Liver (tissue), 3 donors: Measurements from ENCODE around the gene SLC25A26.
"Not testable (repeated sequence)": the region's sequence is repeated elsewhere in the genome, so short reads cannot be mapped to it uniquely, and the experiment has no call there.

Experiments used
- EGR1 ChIP-seq, 2 donors: IDR thresholded peaks; 2 replicates each; pipeline ENCODE4 v1.6.1; 2016 to 2018; ENCODE audit warnings: antibody characterized with exemption in 2 of 2, low read depth in 2 of 2
- FOXA1 ChIP-seq: IDR thresholded peaks from 2 replicates; pipeline ENCODE4 v1.6.1; 2016; ENCODE audit warnings: antibody characterized with exemption
- GABPA ChIP-seq, 2 donors: IDR thresholded peaks in 1 of 2; conservative IDR thresholded peaks in 1 of 2; 2 replicates each; pipeline ENCODE4 v1.6.1; 2016; ENCODE audit warnings: antibody characterized with exemption in 2 of 2, mild to moderate bottlenecking in 1 of 2, moderate library complexity in 1 of 2
- JUND ChIP-seq, 2 donors: IDR thresholded peaks; 2 replicates each; pipeline ENCODE4 v1.6.1; 2016; ENCODE audit warnings: antibody characterized with exemption in 2 of 2
- RAD21 ChIP-seq, 2 donors: IDR thresholded peaks; 2 replicates each; pipeline ENCODE4 v1.6.1; 2016; ENCODE audit warnings: antibody characterized with exemption in 2 of 2, mild to moderate bottlenecking in 2 of 2
- YY1 ChIP-seq: IDR thresholded peaks from 2 replicates; pipeline ENCODE4 v1.6.1; 2016; ENCODE audit warnings: antibody characterized with exemption, mild to moderate bottlenecking
- TF ChIP-seq, protein P1 (sequence below): fragments of 150-350 bp; IDR thresholded peaks from 2 replicates; pipeline ENCODE4 v1.5.1; 2017; ENCODE audit warnings: improper control_type of control experiment, low read depth, low read length; ENCODE audit not compliant: missing input control
- TF ChIP-seq, protein P2 (sequence below): IDR thresholded peaks from 2 replicates; pipeline ENCODE4 v1.6.1; 2016; ENCODE audit warnings: antibody characterized with exemption
- TF ChIP-seq, protein P3 (sequence below): IDR thresholded peaks from 2 replicates; pipeline ENCODE4 v1.6.1; 2016; ENCODE audit warnings: antibody characterized with exemption, mild to moderate bottlenecking
- donor health status: healthy.
- donor health status: healthy.

DNA sequence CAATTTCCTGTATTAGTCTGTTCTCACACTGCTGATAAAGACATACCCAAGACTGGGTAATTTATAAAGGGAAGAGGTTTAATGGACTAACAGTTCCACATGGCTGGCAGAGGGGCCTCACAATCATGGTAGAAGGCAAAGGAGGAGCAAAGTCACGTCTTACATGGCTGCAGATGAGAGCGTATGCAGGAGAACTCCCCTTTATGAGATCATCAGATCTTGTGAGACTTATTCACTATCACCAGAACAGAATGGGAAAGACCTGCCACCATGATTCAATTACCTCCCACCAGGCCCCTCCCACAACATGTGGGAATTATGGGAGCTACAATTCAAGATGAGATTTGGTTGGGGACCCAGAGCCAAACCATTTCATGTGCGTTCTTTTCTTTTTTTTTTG is 5.3 kb downstream of the SLC25A26 start:
- TF ChIP-seq, protein P1, sequence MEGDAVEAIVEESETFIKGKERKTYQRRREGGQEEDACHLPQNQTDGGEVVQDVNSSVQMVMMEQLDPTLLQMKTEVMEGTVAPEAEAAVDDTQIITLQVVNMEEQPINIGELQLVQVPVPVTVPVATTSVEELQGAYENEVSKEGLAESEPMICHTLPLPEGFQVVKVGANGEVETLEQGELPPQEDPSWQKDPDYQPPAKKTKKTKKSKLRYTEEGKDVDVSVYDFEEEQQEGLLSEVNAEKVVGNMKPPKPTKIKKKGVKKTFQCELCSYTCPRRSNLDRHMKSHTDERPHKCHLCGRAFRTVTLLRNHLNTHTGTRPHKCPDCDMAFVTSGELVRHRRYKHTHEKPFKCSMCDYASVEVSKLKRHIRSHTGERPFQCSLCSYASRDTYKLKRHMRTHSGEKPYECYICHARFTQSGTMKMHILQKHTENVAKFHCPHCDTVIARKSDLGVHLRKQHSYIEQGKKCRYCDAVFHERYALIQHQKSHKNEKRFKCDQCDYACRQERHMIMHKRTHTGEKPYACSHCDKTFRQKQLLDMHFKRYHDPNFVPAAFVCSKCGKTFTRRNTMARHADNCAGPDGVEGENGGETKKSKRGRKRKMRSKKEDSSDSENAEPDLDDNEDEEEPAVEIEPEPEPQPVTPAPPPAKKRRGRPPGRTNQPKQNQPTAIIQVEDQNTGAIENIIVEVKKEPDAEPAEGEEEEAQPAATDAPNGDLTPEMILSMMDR = not testable (repeated sequence)
- TF ChIP-seq JUND (IDR thresholded peaks at IDR 0.05); GABPA (IDR thresholded peaks at IDR 0.05 in 1 of 2, conservative IDR thresholded peaks at IDR 0.05 in 1 of 2); YY1; RAD21 (IDR thresholded peaks at IDR 0.05); EGR1 (IDR thresholded peaks at IDR 0.05; ENCODE audit: low read depth in 2 of 2); FOXA1: not testable (repeated sequence)
- TF ChIP-seq, protein P2, sequence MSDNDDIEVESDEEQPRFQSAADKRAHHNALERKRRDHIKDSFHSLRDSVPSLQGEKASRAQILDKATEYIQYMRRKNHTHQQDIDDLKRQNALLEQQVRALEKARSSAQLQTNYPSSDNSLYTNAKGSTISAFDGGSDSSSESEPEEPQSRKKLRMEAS = not testable (repeated sequence)
- TF ChIP-seq, protein P3, sequence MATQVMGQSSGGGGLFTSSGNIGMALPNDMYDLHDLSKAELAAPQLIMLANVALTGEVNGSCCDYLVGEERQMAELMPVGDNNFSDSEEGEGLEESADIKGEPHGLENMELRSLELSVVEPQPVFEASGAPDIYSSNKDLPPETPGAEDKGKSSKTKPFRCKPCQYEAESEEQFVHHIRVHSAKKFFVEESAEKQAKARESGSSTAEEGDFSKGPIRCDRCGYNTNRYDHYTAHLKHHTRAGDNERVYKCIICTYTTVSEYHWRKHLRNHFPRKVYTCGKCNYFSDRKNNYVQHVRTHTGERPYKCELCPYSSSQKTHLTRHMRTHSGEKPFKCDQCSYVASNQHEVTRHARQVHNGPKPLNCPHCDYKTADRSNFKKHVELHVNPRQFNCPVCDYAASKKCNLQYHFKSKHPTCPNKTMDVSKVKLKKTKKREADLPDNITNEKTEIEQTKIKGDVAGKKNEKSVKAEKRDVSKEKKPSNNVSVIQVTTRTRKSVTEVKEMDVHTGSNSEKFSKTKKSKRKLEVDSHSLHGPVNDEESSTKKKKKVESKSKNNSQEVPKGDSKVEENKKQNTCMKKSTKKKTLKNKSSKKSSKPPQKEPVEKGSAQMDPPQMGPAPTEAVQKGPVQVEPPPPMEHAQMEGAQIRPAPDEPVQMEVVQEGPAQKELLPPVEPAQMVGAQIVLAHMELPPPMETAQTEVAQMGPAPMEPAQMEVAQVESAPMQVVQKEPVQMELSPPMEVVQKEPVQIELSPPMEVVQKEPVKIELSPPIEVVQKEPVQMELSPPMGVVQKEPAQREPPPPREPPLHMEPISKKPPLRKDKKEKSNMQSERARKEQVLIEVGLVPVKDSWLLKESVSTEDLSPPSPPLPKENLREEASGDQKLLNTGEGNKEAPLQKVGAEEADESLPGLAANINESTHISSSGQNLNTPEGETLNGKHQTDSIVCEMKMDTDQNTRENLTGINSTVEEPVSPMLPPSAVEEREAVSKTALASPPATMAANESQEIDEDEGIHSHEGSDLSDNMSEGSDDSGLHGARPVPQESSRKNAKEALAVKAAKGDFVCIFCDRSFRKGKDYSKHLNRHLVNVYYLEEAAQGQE = not testable (repeated sequence)
